Right lobe of liver (tissue), 4 donors: ENCODE data around the gene CTSE.

Experiments
- POLR2A ChIP-seq: fragments of 450-650 bp; IDR thresholded peaks from one replicate; pipeline ENCODE4 v1.6.1; 2017; ENCODE audit warnings: antibody characterized with exemption, mild to moderate bottlenecking
- TF ChIP-seq, protein P1 (sequence below), 4 donors: fragments of 200-600 bp in 3 of 4; fragments of 450-650 bp in 1 of 4; IDR thresholded peaks; one replicate each; pipeline versions ENCODE4 v1.5.1 to v1.8.0; 2016 to 2022; ENCODE audit warnings: antibody characterized with exemption in 4 of 4, mild to moderate bottlenecking in 2 of 4
- donor health status: DM: no; HTN: no; CAD: no.
- donor health status: DM: no; HTN: no; CAD: no.
- donor health status: DM: no; HTN: yes; CAD: no.

DNA sequence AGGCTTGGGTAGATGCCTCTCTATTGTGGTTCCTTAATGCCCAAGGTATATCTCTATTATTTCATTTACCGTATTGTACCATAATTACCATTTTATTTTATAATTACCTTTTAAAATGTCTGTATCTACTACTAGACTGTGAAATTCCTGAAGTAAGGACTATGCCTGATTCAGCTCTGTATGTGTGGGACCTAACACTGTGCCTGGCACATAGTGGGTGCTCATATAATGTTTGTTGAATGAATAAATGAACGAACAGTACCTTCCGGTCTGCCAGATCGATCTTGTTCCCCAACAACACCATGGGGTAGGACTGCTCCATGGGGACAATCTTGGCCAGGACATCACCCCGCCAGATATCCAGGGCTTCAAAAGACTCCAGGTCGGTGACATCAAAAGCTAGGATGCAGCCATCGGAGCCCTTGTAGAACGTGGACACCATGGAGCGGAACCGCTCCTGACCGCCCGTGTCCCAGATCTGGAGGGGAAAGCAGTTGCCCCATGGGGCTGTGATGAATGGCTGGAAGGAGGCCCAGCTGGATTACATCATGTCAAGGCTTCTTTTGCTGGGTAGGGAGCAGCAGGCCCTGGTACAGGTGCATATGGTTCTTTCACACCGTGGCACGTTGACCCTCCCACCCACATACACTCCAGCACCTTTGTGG is 31.3 kb downstream of the CTSE start:
- TF ChIP-seq, protein P1, sequence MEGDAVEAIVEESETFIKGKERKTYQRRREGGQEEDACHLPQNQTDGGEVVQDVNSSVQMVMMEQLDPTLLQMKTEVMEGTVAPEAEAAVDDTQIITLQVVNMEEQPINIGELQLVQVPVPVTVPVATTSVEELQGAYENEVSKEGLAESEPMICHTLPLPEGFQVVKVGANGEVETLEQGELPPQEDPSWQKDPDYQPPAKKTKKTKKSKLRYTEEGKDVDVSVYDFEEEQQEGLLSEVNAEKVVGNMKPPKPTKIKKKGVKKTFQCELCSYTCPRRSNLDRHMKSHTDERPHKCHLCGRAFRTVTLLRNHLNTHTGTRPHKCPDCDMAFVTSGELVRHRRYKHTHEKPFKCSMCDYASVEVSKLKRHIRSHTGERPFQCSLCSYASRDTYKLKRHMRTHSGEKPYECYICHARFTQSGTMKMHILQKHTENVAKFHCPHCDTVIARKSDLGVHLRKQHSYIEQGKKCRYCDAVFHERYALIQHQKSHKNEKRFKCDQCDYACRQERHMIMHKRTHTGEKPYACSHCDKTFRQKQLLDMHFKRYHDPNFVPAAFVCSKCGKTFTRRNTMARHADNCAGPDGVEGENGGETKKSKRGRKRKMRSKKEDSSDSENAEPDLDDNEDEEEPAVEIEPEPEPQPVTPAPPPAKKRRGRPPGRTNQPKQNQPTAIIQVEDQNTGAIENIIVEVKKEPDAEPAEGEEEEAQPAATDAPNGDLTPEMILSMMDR (IDR thresholded peaks at IDR 0.05) = no peak
- TF ChIP-seq POLR2A = no peak
